ENCODE results near the gene SLC22A4.
A peak's percentile ranks its signal among the peaks of the same experiment; 100 is the strongest.

SLC22A4 gene

DNA sequence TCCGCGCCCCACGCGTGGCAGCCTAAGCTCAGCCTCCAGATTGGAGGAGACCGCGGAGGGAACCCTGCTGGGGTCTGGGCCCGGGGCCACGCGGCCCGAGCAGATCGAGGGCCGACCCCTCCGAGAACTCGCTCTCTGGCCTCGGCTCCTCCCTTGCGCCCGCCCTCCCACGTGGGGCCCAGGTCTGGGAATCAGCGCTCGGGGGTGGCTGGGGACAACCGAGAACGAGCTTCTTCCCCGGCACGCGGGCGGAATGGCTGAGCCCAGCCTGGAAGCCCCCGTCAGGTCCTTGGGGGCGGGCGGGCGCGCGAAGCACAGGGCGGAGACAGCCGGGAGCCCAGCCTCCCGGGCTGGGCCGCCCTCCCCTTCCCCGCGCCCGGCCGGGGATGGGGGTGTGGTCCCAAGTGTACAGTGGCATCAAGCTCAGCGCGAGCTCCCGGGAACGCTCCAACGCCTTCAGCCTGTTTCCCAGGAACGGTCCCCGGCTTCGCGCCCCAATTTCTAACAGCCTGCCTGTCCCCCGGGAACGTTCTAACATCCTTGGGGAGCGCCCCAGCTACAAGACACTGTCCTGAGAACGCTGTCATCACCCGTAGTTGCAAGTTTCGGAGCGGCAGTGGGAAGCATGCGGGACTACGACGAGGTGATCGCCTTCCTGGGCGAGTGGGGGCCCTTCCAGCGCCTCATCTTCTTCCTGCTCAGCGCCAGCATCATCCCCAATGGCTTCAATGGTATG is at the start of gene SLC22A4:
Gene SLC22A4 (plus strand): TSS at position 403 of the 736 bp plus-strand sequence. CDS start 223 bp downstream, at position 626.
- no peak for FAIRE-seq
- TF ChIP-seq CTCF (IDR thresholded peaks at IDR 0.05; ENCODE audit: insufficient read depth, missing control alignments) = no peak
- peak; percentile 76 for DNase-seq (ENCODE audit: insufficient read length, low spot score)

GRCh38 chr5:132245593-132245992 is 48.6 kb upstream of the SLC22A4 start:
- no peak for TF ChIP-seq CTCF (IDR thresholded peaks at IDR 0.05; ENCODE audit: insufficient read depth, missing control alignments)
- FAIRE-seq = no peak
- DNase-seq (ENCODE audit: insufficient read length, low spot score) = no peak

DNA sequence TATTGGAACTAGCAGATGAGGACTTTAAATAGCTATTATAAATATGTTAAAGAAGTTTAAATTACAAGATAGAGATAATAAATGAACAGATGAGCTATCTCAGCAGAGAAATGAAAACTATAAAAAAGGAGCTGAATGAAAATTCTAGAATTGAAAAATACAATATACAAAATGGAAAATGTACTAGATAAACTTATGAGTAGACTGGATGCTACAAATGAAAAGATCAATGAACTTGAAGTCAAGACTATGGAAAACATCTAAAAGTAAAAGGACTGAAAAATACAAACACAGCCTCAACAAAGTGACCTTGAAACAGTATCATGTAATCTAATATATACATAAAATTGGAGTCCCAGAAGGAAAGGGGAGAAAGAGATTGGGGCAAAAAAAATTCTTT is 47.4 kb upstream of the SLC22A4 start:
- no peak for FAIRE-seq

DNA sequence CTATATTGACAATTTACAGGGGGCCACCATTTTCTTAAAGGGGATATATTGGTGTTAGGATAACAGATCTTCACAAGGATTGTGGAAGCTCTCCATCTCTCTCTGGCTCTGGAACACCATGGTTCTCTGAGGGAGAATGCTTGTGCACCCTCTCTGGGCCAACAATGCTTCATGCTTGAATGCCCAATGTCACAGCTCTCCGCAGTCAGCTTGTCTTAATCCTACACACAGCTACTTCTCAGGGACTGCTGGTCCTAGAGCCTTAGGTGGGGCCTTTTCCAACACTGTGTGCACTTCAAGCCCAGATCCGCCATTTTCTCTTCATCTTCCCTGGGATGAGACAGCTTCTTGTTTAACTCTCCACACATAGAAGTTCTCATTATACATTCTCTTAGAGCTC is 43.6 kb upstream of the SLC22A4 start:
- DNase-seq (ENCODE audit: insufficient read length, low spot score) (no peak), FAIRE-seq (no peak)
- TF ChIP-seq CTCF (IDR thresholded peaks at IDR 0.05; ENCODE audit: insufficient read depth, missing control alignments) = no peak

More for the DNA sequence above, 47.4 kb upstream of the SLC22A4 start:
- TF ChIP-seq CTCF (IDR thresholded peaks at IDR 0.05; ENCODE audit: insufficient read depth, missing control alignments) = no peak
- DNase-seq (ENCODE audit: insufficient read length, low spot score) = no peak

GRCh38 chr5:132251220-132251725 is 42.9 kb upstream of the SLC22A4 start:
- FAIRE-seq = no peak
- DNase-seq (ENCODE audit: insufficient read length, low spot score) = no peak
- no peak for TF ChIP-seq CTCF (IDR thresholded peaks at IDR 0.05; ENCODE audit: insufficient read depth, missing control alignments)

GRCh38 chr5:132253008-132253441 is 41.2 kb upstream of the SLC22A4 start:
- FAIRE-seq (no peak), DNase-seq (ENCODE audit: insufficient read length, low spot score) (no peak)
- no peak for TF ChIP-seq CTCF (IDR thresholded peaks at IDR 0.05; ENCODE audit: insufficient read depth, missing control alignments)

Measured in D721Med (cell line).